Glutamatergic neuron (in vitro differentiated cells): Measurements from ENCODE around the gene CFAP90. TPM values are rescaled to one million over a fixed set of nuclear protein-coding genes. Genes with fewer than 3 reads are reported as not detected.

Experiments used
- DNase-seq: peaks from one replicate; pipeline ENCODE4 v3.0.0; 2022
- H3K27ac Mint-ChIP-seq: one replicate; pipeline ENCODE4 v1.8.0; 2020; ENCODE audit warnings: mild to moderate bottlenecking, mixed read lengths, inconsistent platforms; ENCODE audit not compliant: unreplicated experiment
- H3K27me3 Mint-ChIP-seq: one replicate; pipeline ENCODE4 v1.8.0; 2020; ENCODE audit warnings: mild to moderate bottlenecking, moderate library complexity, mixed read lengths, inconsistent platforms; ENCODE audit not compliant: unreplicated experiment
- H3K36me3 Mint-ChIP-seq: one replicate; pipeline ENCODE4 v1.8.0; 2020; ENCODE audit warnings: mild to moderate bottlenecking, mixed read lengths, inconsistent platforms; ENCODE audit not compliant: unreplicated experiment
- H3K4me1 Mint-ChIP-seq: one replicate; pipeline ENCODE4 v1.8.0; 2020; ENCODE audit warnings: mild to moderate bottlenecking, low read depth, mixed read lengths, inconsistent platforms; ENCODE audit not compliant: unreplicated experiment
- H3K4me3 Mint-ChIP-seq: one replicate; pipeline ENCODE4 v1.8.0; 2020; ENCODE audit warnings: mild to moderate bottlenecking, mixed read lengths, inconsistent platforms; ENCODE audit not compliant: unreplicated experiment
- H3K9me3 Mint-ChIP-seq: one replicate; pipeline ENCODE4 v1.8.0; 2020; ENCODE audit warnings: mild to moderate bottlenecking, moderate library complexity, mixed read lengths, inconsistent platforms; ENCODE audit not compliant: unreplicated experiment
- CTCF ChIP-seq: fragments of 200-600 bp; sonication (generic); IDR thresholded peaks from one replicate; pipeline ENCODE4 v1.5.0; 2021; ENCODE audit not compliant: partially characterized antibody, unreplicated experiment
- total RNA-seq: library from RNA; stranded (reverse); fragmentation: NEBNext Ultra II Directional; extraction: Animal tissue kit (Norgen Biotek cat#: 25700); gene quantifications from one replicate; pipeline ENCODE4 v1.2.1, GENCODE V29; 2021; ENCODE audit not compliant: unreplicated experiment

CFAP90 gene
- total RNA-seq, 1 donor from 2014 or later, result not detected

- no peak for TF ChIP-seq CTCF
- H3K27me3 Mint-ChIP-seq, result peaks cover under 1% of the 10 kb centered on the region
- H3K36me3 Mint-ChIP-seq, result peaks cover 4% of the 10 kb centered on the region
- no peak overlapping the region for H3K4me3 Mint-ChIP-seq
- no peaks in the 10 kb centered on the region for H3K4me1 Mint-ChIP-seq
- H3K9me3 Mint-ChIP-seq, result no peaks in the 10 kb centered on the region
- no peak for DNase-seq
- H3K27ac Mint-ChIP-seq, result no peak overlapping the region
Measured at GRCh38 chr5:7857361-7857760, 6.4 kb upstream of the CFAP90 start.

DNA sequence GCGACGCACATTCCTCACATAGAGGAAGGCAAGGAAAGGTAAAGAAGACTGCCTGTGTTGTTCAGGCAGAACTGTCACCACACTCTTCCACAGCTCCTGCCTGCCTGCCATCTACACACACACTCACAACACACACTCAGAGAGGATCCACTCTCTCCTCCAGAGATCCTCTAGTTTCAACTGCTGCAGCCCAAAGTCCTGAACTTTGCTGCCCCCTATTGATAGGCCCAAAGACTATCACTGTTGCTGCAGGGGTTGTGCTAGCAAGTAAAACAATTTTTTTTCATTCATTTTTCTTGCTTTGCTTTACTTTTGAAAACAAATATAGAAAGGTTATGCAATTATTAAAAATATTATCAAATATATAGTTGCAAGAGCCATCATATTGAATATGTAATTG is 5.9 kb upstream of the CFAP90 start:
- no peak overlapping the region for H3K27ac Mint-ChIP-seq

DNA sequence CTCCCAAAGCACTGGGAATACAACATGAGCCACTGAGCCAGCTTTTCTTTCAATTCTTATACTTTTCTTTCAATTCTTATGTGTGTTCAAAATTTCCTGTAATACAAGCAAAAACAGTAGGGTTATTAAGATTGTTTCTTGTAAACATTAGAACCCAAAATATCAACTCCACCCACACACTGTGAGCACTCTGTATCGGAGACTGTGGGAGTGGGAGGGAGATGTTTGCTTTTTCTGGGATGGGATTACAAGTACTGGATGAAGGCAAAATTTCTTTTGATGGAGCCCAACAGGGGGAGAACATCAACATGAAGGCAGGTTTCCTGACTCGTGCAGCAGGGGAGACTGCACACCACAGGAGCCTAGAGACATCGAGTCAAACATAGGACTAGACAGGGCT is 4.7 kb upstream of the CFAP90 start:
- Mint-ChIP-seq H3K4me3 (no peak overlapping the region), H3K9me3 (peaks cover 2% of the 10 kb centered on the region), H3K27me3 (peaks cover 7% of the 10 kb centered on the region), H3K4me1 (no peaks in the 10 kb centered on the region), H3K36me3 (peaks cover 4% of the 10 kb centered on the region), H3K27ac (no peak overlapping the region)
- no peak for DNase-seq
- no peak for TF ChIP-seq CTCF

More for the DNA sequence above, 5.9 kb upstream of the CFAP90 start:
- Mint-ChIP-seq H3K9me3 (peaks cover 2% of the 10 kb centered on the region), H3K27me3 (peaks cover 2% of the 10 kb centered on the region), H3K4me1 (no peaks in the 10 kb centered on the region), H3K4me3 (no peak overlapping the region), H3K36me3 (peaks cover 4% of the 10 kb centered on the region)
- peak; percentile 53 for DNase-seq
- peak; percentile 75 for TF ChIP-seq CTCF

DNA sequence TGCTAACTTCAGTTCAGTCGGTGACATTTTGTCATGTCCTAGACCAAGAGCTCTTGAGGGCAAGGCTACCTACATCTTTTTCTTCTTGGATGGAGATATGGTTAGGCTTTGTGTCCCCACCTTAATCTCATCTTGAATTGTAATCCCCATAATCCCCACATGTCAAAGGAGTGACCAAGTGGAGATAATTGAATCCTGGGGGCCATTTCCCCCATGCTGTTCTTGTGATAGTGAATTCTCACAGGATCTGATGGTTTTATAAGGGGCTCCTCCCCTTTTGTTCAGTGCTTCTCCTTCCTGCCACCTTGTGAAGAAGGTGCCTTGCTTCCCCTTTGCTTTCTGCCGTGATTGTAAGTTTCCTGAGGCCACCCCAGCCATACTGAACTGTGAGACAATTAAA is 2.1 kb upstream of the CFAP90 start:
- Mint-ChIP-seq H3K9me3 (peaks cover 4% of the 10 kb centered on the region), H3K4me1 (peaks cover 2% of the 10 kb centered on the region), H3K27me3 (peaks cover 7% of the 10 kb centered on the region), H3K36me3 (peaks cover 4% of the 10 kb centered on the region), H3K4me3 (no peak overlapping the region), H3K27ac (no peak overlapping the region)
- TF ChIP-seq CTCF, result no peak
- no peak for DNase-seq

- Mint-ChIP-seq H3K4me1 (peaks cover 4% of the 10 kb centered on the region), H3K36me3 (peaks cover 4% of the 10 kb centered on the region), H3K27me3 (peaks cover 7% of the 10 kb centered on the region), H3K4me3 (peak overlapping the region; percentile 50), H3K27ac (no peak overlapping the region), H3K9me3 (peaks cover 4% of the 10 kb centered on the region)
- no peak for DNase-seq
- no peak for TF ChIP-seq CTCF
Measured at GRCh38 chr5:7852542-7852941, 1.6 kb upstream of the CFAP90 start.
